Kidney (tissue), 14 donors: Measurements from ENCODE around the gene CD79A. TPM values are rescaled to one million over a fixed set of nuclear protein-coding genes. Genes with fewer than 3 reads are reported as not detected.

Experiments
- DNase-seq, 5 donors: peaks; one replicate each; pipeline ENCODE4 v3.0.0-alpha.2; 2013 to 2020
- FAIRE-seq: peaks from 2 replicates; lab custom pipeline; 2012; peaks lifted over from hg19 to GRCh38; lab: Jason Lieb, UNC
- H3K27ac ChIP-seq, 2 donors: one replicate each; pipeline ENCODE4 v1.7.0; 2013; ENCODE audit warnings: low read depth in 2 of 2, low read length in 2 of 2, inconsistent platforms in 1 of 2
- H3K27me3 ChIP-seq: one replicate; pipeline ENCODE4 v1.7.1; 2013; ENCODE audit warnings: low read length, inconsistent platforms; ENCODE audit not compliant: control insufficient read depth, insufficient read depth
- H3K36me3 ChIP-seq, 3 donors: one replicate each; pipeline versions ENCODE4 v1.7.0 to v1.7.1; 2013; ENCODE audit warnings: low read length in 3 of 3, control low read depth in 1 of 3, inconsistent platforms in 1 of 3; ENCODE audit not compliant: insufficient read depth in 3 of 3, control insufficient read depth in 2 of 3
- H3K4me1 ChIP-seq, 3 donors: one replicate each; pipeline versions ENCODE4 v1.7.0 to v1.7.1; 2013; ENCODE audit warnings: low read length in 3 of 3, inconsistent platforms in 1 of 3, low read depth in 1 of 3; ENCODE audit not compliant: control insufficient read depth in 2 of 3, insufficient read depth in 2 of 3
- H3K4me3 ChIP-seq, 3 donors: one replicate each; pipeline versions ENCODE4 v1.7.0 to v1.8.1; 2013; ENCODE audit warnings: low read length in 3 of 3, control low read depth in 1 of 3, inconsistent platforms in 1 of 3
- H3K9ac ChIP-seq, 3 donors: one replicate each; pipeline versions ENCODE4 v1.7.0 to v1.7.1; 2013; ENCODE audit warnings: low read length in 3 of 3, control low read depth in 1 of 3, inconsistent platforms in 1 of 3
- H3K9me3 ChIP-seq, 3 donors: one replicate each; pipeline versions ENCODE4 v1.7.0 to v1.7.1; 2013; ENCODE audit warnings: low read length in 3 of 3, control low read depth in 1 of 3, inconsistent platforms in 1 of 3; ENCODE audit not compliant: control insufficient read depth in 2 of 3, insufficient read depth in 1 of 3
- intact Hi-C: fragments of 100-400 bp; cut with DNase I; formaldehyde crosslinking; loops from one replicate; pipeline ENCODE4 v1.11.1; 2022
- polyA plus RNA-seq: library from polyadenylated mRNA; stranded (reverse); fragments of 350-450 nt; fragmentation: Illumina TruSeq; extraction: RNeasy Lipid Tissue Mini Kit (QIAGEN cat#74804); gene quantifications from one replicate; pipeline ENCODE4 v1.2.3, GENCODE V29; 2014; ENCODE audit warnings: low read depth, low replicate concordance; ENCODE audit not compliant: insufficient read depth
- total RNA-seq: library from RNA; stranded (reverse); fragmentation: NEBNext Ultra II Directional; extraction: Animal tissue kit (Norgen Biotek cat#: 25700); gene quantifications from one replicate; pipeline ENCODE4 v1.2.1, GENCODE V29; 2021
- TF ChIP-seq, protein P1 (sequence below): IDR thresholded peaks from 3 replicates; pipeline ENCODE4 v1.5.1; 2012; ENCODE audit warnings: mild to moderate bottlenecking, moderate library complexity, borderline replicate concordance; ENCODE audit not compliant: insufficient read depth; ENCODE audit errors: extremely low read depth
- donor health status: control.
- donor health status: control.
- donor health status: control.
- donor health status: control.
- donor health status: control.
- donor health status: DM: yes; HTN: yes; CAD: no.
- donor health status: Normal renal cell carcinoma (clear cell type).

Gene CD79A
- total and polyA plus RNA-seq, 2 donors from 2014 or later, result 0.32 to 11.0 TPM

DNA sequence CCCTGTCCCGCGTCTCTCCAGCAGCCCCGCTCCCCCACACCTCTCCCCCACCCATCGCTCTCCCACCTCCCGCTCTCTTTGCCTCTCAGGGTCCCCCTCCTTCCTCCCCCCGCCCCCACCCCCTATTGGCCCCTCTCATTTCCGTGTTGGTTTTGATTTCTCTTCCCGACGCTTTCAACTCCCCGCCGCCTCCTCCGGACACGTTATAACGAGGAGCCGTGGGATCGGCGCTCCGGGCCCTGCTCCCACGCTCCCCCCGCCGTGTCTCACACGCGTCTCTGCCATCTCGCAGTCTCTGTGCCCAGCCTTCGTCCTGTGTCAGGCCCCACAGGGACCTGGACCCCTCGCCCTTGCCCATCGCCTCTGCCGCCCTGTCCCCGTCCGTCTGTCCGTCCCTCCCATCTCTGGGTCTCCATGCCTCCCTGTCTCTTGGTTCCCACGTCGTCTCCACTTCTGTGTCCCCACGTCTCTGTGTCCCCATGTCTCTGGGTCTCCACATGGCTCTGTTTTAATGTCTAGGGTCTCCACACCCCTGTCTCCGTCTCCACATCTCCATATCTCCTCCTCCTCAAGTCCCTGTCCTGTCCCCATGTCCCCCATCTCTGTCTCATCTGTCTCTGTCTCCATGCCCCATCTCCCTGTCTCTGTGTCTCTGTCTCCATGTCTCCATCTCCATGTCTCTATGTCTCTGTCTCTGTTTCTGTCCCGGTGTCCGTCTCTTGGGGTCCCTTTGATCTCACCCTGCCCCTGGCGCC, 38.1 kb downstream of the CD79A start:
- no peaks in the 10 kb centered on the region for H3K4me1 ChIP-seq
- peaks cover 0 to 4% (median 0%) of the 10 kb centered on the region in 3 donors for H3K9me3 ChIP-seq
- H3K4me3 ChIP-seq, result no peak overlapping the region
- no peak overlapping the region for H3K27ac ChIP-seq
- TF ChIP-seq, protein P1, sequence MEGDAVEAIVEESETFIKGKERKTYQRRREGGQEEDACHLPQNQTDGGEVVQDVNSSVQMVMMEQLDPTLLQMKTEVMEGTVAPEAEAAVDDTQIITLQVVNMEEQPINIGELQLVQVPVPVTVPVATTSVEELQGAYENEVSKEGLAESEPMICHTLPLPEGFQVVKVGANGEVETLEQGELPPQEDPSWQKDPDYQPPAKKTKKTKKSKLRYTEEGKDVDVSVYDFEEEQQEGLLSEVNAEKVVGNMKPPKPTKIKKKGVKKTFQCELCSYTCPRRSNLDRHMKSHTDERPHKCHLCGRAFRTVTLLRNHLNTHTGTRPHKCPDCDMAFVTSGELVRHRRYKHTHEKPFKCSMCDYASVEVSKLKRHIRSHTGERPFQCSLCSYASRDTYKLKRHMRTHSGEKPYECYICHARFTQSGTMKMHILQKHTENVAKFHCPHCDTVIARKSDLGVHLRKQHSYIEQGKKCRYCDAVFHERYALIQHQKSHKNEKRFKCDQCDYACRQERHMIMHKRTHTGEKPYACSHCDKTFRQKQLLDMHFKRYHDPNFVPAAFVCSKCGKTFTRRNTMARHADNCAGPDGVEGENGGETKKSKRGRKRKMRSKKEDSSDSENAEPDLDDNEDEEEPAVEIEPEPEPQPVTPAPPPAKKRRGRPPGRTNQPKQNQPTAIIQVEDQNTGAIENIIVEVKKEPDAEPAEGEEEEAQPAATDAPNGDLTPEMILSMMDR, result no peak
- DNase-seq (peak in 1 of 5 donors; percentile 26), FAIRE-seq (no peak)
- H3K27me3 ChIP-seq, result peaks cover 62% of the 10 kb centered on the region
- H3K9ac ChIP-seq, result no peak overlapping the region
- intact Hi-C loops, result no loop called here
- no peaks in the 10 kb centered on the region for H3K36me3 ChIP-seq

DNA sequence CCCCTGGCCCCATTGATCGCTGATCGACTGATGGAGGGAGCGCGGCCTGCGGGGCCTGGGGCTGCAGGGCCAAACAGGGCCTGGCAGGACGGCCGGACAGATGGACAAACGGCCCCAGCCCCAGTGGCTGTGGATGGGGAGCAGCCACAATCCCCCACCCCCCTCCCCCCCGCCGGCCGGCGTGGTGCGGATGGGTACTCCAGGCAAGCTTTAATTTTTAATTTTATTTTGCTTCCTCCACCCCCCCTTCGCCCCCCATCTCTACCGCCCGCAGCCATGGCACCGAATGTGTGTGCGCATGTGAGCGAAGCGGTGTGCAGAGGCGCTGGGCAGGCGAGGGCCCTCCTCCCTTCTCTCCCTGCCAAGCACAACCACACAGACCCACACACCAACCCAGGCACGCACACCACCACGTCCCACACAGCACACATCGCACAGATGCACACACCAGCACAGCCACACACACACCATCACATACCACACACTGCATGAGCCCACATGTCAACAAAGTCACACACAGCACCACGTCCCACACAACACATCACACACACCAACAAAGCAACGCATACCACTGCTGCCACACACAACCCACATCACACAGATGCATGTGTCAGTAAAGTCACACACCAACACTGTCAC, 38.8 kb downstream of the CD79A start:
- Histone ChIP-seq H3K36me3 (no peaks in the 10 kb centered on the region), H3K27ac (no peak overlapping the region), H3K4me1 (no peaks in the 10 kb centered on the region), H3K4me3 (no peak overlapping the region), H3K9ac (no peak overlapping the region), H3K27me3 (peaks cover 64% of the 10 kb centered on the region), H3K9me3 (peaks cover 0 to 4% (median 0%) of the 10 kb centered on the region in 3 donors)
- FAIRE-seq (no peak), DNase-seq (no peak)
- TF ChIP-seq, protein P1, result no peak
- intact Hi-C loops, result no loop called here

DNA sequence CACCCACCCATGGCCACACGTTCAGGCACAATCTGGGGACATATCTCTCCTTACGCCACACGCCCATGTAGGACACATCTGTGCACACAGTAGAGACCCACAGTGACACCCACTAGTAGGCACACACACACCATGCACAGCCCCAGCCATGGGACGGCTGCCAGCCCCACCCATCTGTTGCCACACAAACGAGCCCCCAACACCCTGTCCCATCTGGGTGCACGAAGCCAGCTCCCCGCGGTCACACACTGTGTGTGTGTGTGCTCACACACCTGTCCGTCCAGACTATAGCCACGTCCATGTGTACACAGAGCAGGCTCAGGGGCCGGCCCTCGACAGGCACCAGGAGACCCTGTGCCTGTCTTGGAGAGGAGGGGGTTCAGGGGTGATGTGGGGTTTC, 40.6 kb downstream of the CD79A start:
- peaks cover 60% of the 10 kb centered on the region for H3K27me3 ChIP-seq
- no peak overlapping the region for H3K9ac ChIP-seq
- no peaks in the 10 kb centered on the region for H3K36me3 ChIP-seq
- H3K9me3 ChIP-seq, result peaks cover 0 to 4% (median 0%) of the 10 kb centered on the region in 3 donors
- no peak for FAIRE-seq
- H3K27ac ChIP-seq, result no peak overlapping the region
- DNase-seq, result peak in 1 of 5 donors; percentile 45
- no peaks in the 10 kb centered on the region for H3K4me1 ChIP-seq
- intact Hi-C loops, result no loop called here
- H3K4me3 ChIP-seq, result no peak overlapping the region
- TF ChIP-seq, protein P1, result no peak
